Fibroblast of the aortic adventitia (primary cell): ENCODE measurements around the gene ELN. TPM values are rescaled to one million over a fixed set of nuclear protein-coding genes. Genes with fewer than 3 reads are reported as not detected.

Source experiments
- DNase-seq: peaks from one replicate; pipeline ENCODE4 v3.0.0-alpha.2; 2010; ENCODE audit warnings: low read depth
- H3K4me3 ChIP-seq: 2 replicates; pipeline ENCODE4 v1.5.1; 2011; ENCODE audit warnings: low read depth, mild to moderate bottlenecking, control low read depth, low read length, moderate library complexity
- CTCF ChIP-seq: IDR thresholded peaks from 2 replicates; pipeline ENCODE4 v1.5.1; 2011; ENCODE audit warnings: mild to moderate bottlenecking, low read length, control low read depth, inconsistent platforms; ENCODE audit not compliant: insufficient read depth
- total RNA-seq: library from RNA; depleted of rRNA; stranded (reverse); fragments of >200 nt; gene quantifications from 2 replicates; pipeline ENCODE4 v1.2.3, GENCODE V29; 2012; ENCODE audit warnings: low replicate concordance

The ELN gene
- total RNA-seq, 1 donor, result 101 TPM

- DNase-seq, result no peak
- H3K4me3 ChIP-seq, result no peak overlapping the region
- TF ChIP-seq CTCF, result no peak
Observed at GRCh38 chr7:74092321-74092963, 64.5 kb downstream of the ELN start.

DNA sequence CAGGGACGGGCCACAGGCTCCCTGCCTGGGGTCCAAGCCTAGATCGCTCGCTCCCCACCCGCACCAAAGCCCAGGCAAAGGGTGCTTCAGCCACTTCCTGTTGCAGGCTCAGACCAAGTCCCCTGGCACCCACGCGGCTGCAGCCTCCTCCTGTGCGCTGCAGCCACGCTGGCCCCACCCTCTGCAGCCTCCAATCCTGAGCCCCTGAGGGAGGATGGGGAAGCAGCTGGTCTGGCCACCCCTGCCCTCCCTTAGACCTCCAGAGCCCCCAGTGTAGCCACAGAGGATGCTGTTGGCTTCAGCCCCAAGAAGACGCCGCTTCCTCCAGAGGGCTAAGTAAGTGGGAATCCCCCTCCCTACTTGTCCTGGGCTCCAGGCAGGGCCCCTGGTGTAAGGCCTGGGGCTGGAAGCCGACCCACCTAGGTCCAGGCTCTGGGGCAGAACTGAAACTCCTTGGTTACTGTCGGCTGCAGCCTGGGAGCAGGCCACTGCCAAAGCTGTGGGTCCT, 65.0 kb downstream of the ELN start:
- TF ChIP-seq CTCF, result no peak
- DNase-seq, result no peak
- no peak overlapping the region for H3K4me3 ChIP-seq

- H3K4me3 ChIP-seq, result no peak overlapping the region
- no peak for TF ChIP-seq CTCF
- DNase-seq, result no peak
Observed at GRCh38 chr7:74093671-74094223, 65.8 kb downstream of the ELN start.

GRCh38 chr7:74094224-74095101, 66.5 kb downstream of the ELN start:
- peak; percentile 85 for DNase-seq
- no peak for TF ChIP-seq CTCF
- peak overlapping the region; percentile 58 for H3K4me3 ChIP-seq

DNA sequence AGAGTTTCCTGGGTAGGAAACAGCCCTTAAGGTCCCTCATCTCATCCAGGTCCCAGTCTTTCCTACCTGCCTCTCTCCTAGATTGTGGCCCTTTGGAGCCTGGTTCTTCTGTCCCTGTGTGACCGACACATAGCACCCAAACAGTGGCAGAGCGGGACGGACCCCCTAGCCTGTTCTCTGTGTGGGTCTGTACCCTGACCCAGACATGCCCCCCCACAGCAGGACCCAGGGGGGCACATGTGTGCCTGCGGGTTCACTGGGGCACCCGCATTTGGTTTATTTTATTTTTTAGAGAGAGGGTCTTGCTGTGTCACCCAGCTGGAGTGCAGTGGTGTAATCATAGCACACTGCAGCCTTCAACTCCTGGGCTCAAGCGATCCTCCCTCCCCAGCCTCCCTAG, 67.2 kb downstream of the ELN start:
- no peak overlapping the region for H3K4me3 ChIP-seq
- DNase-seq, result no peak
- TF ChIP-seq CTCF, result no peak

DNA sequence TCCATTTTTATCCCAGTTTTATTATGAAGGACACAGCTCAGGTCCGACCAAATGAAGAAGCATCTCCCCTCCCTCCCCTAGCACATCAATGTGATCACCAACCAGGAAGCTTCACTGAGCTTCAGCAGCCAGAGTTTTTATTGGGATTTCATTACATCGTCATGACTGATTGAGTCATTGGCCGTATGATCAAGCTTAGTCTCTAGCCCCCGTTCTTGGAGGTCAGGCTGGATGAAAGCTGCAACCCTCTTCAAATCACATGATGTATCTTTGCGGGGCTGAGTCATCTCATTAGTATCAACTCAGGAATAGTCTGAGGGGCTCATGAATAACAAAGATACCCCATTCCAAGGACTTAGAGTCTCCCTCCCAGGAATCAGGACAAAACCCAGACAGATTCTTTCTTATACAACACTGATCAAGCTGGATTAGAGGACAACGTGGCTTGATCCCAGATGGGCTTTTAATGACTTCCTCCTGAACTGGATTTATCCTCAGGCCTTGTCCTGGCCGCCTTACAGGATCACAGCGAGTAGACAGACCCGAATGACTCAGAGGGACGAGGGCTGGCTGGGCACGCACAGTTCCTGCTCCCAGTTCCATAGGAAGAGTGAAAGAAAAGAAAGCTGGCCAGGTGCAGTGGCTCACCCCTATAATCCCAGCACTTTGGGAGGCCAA, 70.1 kb downstream of the ELN start:
- peak; percentile 87 for DNase-seq
- no peak overlapping the region for H3K4me3 ChIP-seq
- TF ChIP-seq CTCF, result no peak
